Activated CD8-positive, alpha-beta memory T cell treated with anti-CD3 and anti-CD28 coated beads for 24 hours (primary cell): ENCODE data around the gene F2RL2.

ENCODE experiments used
- DNase-seq: peaks from one replicate; pipeline ENCODE4 v3.0.0-alpha.2; 2020

Gene F2RL2

DNA sequence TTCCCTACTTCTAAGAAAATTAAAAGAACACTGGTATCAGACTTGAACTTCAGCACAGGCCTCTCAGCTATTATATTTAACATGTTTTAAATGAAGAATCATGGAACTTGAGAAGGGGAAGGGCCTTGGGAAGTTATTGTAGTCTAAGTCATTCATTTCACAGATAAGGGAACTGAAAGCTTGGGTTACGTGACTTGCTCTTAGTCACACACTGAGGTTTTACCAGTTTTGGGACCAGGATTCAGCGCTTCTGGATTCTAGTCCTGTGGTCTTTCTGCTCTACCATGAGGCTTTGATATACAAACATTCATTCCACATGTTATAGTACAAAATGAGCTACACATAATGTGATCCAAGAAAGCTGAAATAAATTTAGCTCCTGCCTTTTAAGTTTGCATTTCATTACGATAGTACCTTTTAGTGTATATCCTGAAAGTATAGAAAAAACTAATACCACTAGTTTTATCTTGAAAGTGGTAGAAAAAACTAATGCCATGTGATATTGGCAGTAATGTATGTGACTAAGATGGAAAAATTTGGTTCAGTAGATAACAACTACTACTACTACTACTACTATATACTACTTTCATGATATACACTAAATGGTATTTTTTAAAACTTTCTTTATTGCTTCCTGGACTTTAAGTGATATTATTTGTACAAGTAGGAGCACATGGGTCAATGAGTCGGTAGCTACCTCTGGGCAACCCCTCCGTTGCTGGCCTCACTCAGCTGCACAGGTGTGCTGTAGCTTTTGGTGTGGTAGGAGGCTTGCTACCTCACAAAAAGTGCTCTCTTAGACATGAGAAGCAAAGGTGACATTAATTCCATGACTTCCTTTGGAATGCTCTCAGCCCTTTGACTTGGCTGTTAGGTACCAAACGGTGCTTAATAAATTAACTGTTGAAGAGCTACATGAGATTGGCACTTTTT, 40.7 kb downstream of the F2RL2 start:
- DNase-seq, result no peak

GRCh38 chr5:76580981-76581380, 42.2 kb downstream of the F2RL2 start:
- no peak for DNase-seq

DNA sequence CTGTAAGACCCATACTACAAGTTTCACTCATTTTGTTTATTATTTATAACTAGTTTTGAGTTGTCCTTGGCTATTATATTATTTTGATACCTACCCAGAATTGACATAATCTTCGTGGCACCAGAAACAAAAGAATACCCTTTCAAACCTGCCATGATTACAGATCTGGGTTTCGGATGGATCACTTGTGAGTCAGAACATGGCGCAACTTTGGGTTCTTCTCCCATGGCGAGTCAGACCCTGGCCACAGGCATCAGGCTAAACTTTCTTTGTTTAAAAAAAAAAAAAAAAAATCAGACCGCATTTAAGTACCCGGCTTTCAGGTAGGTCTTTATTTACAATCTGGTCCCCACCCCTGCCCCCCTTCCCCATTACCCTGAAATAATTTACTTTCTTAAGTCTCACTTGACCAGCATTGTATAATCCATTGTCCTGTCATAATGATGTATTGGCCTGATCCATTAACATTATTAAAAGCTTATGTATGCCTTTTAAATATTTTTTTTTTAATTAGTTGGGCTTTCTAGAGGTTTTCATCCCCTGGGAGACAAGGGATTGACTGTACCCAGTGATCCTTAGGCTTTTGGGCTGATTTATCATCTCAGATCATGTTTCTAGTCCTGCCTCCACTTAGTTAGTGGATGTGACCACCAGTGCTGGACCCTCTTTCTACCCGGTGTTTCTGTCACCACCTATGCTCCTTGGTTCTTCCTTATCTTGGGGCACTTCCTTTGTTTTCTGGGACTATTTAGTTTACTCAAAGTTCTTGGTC, 43.9 kb downstream of the F2RL2 start:
- no peak for DNase-seq

DNA sequence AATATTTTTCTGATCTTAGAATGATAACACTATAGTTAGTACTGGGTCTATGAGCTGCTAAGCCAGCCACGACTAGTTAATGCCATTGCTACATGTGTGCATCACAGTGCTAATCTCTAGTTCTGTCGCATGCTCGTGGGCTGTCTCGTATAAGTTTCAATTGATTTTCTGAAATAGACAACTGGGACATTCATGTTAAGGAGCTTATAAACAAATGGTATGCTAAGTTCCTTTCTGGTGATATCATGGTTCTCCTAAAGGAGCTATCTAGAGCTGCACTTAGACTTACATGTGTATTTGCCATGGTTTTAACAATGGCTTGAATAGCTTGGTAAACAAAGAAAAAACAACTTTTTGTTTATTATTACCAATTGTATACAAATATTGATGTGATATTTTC, 46.2 kb downstream of the F2RL2 start:
- no peak for DNase-seq

GRCh38 chr5:76576450-76576849, 46.8 kb downstream of the F2RL2 start:
- no peak for DNase-seq

DNA sequence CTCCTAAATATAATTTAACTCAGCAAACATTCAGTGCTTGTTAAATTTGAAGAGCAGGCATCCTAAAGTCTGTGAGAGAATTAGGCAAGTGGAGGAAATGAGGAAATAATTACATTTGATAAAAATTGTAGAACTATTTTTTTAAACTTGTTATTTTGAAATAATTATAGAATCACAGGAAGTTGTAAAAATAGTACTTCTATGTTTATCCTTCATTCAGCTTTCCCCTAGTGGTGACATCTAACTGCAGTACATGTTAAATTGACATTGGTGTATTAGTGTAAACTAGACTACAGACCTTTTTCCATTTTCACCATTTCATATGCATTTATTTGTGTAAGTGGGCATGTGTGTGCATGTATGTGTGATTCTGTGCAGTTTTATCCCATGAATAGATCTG, 51.6 kb downstream of the F2RL2 start:
- no peak for DNase-seq

GRCh38 chr5:76570153-76570552, 53.0 kb downstream of the F2RL2 start:
- no peak for DNase-seq
